ENCODE data around the gene KCNIP1.
A peak's percentile ranks its signal among the peaks of the same experiment; 100 is the strongest.

Gene KCNIP1

DNA sequence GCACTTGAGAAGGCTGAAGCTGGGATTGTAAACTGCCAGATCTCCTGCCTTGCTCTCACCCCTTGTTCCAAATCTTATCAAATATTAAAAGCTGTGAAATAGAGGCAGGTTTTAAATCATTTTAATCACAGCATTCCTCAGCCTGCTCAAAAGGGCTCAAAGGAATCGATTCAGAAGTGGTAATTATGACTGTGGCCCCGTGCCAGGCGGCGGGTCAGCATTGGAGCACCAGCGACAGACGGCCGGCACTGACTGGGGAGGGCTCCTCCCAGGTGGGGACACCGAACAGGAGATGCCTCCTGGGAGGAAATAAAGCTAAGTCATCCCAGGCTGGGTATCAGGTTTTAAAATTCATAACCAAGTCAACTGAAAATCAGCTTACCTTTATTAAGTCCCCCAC lies 66.7 kb downstream of the KCNIP1 start:
- Mint-ChIP-seq H3K27me3 (peaks cover 64% of the 10 kb centered on the region), H3K4me3 (no peak overlapping the region), H3K27ac (no peak overlapping the region), H3K36me3 (ENCODE audit: low read depth) (no peaks in the 10 kb centered on the region), H3K4me1 (peaks cover 22% of the 10 kb centered on the region), H3K9me3 (peaks cover 1% of the 10 kb centered on the region)
- no peak for ATAC-seq
- DNase-seq = no peak

DNA sequence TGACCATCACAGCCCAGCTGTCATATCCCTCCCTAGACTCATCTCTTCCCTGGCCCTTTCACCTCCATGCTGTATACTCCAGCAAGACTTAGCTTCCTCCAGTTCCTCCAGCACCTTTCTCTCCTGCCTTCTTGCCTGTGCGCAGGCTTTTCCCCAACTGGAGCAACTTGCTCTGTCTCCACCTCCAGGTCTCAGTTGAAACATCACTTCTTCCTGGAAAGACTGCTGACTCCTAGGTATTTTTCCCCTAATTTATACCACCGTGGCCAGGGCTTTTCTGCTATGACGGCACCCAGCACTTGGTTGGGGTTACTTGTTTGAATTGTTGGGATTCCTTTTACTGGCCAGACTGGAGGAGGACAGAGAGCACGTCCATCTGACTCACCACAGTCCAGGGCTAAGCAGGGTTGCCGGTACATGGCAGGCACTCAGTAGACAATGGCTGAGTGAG lies 67.5 kb downstream of the KCNIP1 start:
- Mint-ChIP-seq H3K27ac (no peak overlapping the region), H3K36me3 (ENCODE audit: low read depth) (no peaks in the 10 kb centered on the region), H3K4me1 (peaks cover 22% of the 10 kb centered on the region), H3K9me3 (peaks cover 7% of the 10 kb centered on the region), H3K27me3 (peaks cover 68% of the 10 kb centered on the region), H3K4me3 (no peak overlapping the region)
- ATAC-seq (no peak), DNase-seq (no peak)

DNA sequence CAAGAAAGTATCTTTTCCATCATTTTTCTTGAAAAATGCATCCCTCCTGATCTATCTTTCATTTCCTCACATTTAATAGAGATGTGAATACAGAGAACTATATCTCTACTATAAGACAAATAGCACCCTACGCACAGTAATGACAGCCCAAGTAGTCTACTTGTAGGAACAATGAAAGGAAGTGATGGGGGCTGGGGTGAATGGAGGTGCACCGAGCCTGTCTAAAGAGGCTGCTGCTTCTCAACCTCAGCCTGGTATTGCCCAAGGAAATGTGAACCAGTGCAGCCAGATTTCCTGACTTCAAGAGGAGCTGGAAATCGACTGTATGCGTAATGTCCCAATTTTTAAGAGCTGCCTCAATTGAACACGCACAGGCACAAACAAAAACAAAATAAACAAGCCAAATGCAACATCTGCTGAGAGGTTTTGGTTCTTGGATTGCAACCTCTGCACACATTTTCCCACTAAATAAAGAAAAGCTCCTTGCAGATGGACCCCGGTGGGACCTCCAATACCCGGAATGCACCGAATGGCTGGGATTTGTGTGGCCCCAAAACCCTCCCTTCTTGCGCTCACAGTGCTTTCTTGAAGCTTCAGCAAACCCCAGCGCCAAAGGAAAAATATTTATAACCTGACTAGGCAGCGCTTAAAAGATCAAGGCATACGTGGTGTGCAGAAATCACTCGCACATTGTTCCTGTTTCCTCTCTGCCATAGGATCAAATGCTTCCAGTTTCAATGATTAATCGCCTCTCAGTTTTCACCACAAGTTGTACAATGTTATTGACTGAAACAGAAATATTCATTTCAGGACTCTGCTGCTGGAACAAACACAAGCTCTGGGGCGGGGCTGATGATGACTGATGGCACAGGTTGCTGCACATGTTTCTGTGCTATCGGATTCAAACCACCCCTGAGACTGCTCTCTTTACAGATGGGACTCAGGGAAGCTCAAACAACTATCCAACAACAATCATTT lies 68.3 kb downstream of the KCNIP1 start:
- peak; percentile 97 for ATAC-seq
- Mint-ChIP-seq H3K9me3 (peaks cover 7% of the 10 kb centered on the region), H3K4me3 (no peak overlapping the region), H3K4me1 (peaks cover 22% of the 10 kb centered on the region), H3K36me3 (ENCODE audit: low read depth) (no peaks in the 10 kb centered on the region), H3K27me3 (peaks cover 69% of the 10 kb centered on the region), H3K27ac (peak overlapping the region; percentile 33)
- DNase-seq = peak; percentile 64

DNA sequence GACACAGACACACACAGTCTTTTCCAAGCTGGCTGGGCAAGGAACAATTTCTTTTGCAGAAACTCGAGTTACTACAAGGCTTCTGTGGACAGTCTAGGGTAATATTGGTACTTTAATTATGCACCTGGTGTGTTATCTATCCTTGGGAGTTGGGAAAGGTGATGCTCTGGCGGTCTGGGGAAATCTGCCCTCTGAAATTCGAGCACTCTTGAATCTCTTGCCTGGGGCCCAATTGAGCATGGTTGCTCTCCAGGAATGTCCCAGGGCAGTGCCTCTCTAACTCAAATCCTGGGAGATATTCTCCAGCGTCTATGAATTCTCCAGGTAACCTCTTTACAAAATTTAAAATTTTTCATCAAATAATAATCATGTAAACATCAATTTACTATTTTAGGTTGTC lies 69.3 kb downstream of the KCNIP1 start:
- Mint-ChIP-seq H3K4me1 (peaks cover 22% of the 10 kb centered on the region), H3K4me3 (no peak overlapping the region), H3K9me3 (peaks cover 7% of the 10 kb centered on the region), H3K27me3 (peaks cover 71% of the 10 kb centered on the region), H3K27ac (no peak overlapping the region), H3K36me3 (ENCODE audit: low read depth) (no peaks in the 10 kb centered on the region)
- ATAC-seq (no peak), DNase-seq (no peak)

DNA sequence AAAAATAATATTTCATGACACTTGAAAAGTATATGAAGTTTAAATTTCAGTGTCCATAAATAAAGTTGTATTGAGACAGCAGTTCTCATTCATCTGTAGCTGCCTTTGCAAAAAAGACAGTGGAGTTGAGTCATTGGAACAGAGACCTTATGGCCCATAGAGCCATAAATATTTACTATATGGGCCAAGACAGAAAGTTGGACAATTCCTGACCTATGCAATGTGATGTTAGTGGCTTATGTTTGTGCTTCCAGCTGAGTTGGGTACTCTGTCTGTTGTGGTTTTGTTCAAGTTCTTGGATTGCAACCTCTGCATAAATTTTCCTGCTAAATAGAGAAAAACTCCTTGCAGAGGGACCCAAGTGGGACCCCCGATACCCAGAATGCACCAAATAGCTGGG lies 69.8 kb downstream of the KCNIP1 start:
- Mint-ChIP-seq H3K27ac (no peak overlapping the region), H3K36me3 (ENCODE audit: low read depth) (no peaks in the 10 kb centered on the region), H3K4me1 (peaks cover 22% of the 10 kb centered on the region), H3K9me3 (peaks cover 9% of the 10 kb centered on the region), H3K4me3 (no peak overlapping the region), H3K27me3 (peaks cover 75% of the 10 kb centered on the region)
- DNase-seq (no peak), ATAC-seq (no peak)

DNA sequence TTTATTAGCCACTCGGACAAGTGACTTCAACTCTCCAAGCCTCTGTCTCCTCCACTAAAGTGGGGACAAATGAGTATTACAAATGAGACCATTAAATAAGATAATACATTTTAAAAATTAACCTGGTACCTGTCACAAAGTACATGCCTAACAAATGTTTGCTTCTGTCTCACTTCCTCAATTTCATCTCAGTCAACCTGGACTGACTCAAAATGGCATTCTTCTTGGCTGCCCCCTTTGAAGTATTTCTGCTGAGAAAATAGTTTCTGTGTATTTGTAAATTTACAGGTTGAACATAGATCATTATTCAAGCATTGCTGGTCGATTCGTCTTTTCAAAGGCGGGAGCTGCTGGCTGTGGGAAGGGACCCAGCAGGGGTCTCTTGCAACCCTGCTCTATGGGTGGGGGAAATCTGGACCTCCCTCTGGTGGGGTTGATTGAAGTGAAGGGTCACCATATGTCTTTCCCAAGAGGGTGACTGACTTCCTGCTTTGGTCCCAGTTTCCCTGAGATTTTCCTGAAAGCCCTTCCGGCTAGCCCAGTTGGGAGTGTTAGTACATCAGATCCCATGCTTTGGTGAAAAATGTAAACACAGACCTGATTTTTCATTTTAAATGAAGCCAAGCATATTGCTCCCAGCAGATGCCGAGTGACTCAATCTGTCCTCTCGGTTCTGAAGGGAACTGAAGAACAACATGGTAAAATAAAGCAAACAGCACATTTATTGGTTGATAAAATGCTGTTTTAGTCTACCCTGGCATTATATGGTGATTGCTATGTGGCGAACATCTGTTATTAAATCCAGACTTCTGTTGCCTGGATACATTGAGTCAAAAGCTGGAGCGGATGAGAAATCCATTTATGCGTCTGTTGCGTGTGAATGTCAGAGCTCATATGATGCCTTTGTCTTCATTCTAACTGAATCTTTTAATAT lies 73.0 kb downstream of the KCNIP1 start:
- H3K27me3 Mint-ChIP-seq = peaks cover 55% of the 10 kb centered on the region

DNA sequence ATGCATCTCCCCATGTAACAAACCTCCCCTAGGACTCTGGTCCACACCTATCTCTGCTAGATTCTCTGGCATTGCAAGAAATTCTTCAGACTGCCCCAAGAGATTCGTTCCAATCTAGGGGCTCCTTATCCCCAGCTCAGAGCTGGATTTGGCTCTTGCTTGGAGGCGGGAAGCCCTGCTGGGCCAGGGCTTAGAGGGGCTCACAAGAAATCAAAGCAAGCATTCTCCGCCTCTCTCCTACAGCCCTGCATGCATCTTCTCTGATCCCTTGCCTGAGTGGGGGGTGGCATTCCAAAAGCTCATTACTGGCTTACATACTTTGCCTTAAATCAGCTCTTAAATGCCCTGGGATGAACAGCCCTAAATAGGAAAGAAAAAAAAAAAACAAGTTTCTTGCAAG lies 75.8 kb downstream of the KCNIP1 start:
- Mint-ChIP-seq H3K9me3 (peaks cover 12% of the 10 kb centered on the region), H3K4me3 (no peak overlapping the region), H3K27ac (no peak overlapping the region), H3K4me1 (no peaks in the 10 kb centered on the region), H3K36me3 (ENCODE audit: low read depth) (no peaks in the 10 kb centered on the region), H3K27me3 (peaks cover 49% of the 10 kb centered on the region)
- ATAC-seq (no peak), DNase-seq (no peak)

More for the DNA sequence above, 73.0 kb downstream of the KCNIP1 start:
- peaks cover 12% of the 10 kb centered on the region for H3K9me3 Mint-ChIP-seq
- DNase-seq = no peak
- no peak overlapping the region for H3K4me3 Mint-ChIP-seq
- no peak overlapping the region for H3K27ac Mint-ChIP-seq
- no peak for ATAC-seq
- peaks cover 13% of the 10 kb centered on the region for H3K4me1 Mint-ChIP-seq
- H3K36me3 Mint-ChIP-seq (ENCODE audit: low read depth) = no peaks in the 10 kb centered on the region

DNA sequence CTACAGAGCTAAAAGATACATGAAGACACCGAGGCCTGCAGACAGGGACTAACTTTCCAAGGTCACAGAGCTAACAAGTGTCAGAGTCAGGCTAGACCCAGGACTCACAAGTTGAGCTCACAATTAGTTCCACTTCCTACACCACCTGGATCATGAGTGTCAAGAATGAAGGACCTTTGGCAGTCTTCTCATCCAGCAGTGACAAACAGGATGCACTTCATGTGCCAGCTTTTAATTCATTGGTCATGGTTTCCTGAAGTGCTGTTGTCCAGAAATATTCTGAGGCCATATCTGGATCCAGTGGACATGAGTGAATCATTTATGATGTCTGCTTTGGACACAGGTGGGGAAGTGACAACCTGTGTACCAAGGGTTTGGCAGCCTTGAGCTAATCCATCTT lies 77.4 kb downstream of the KCNIP1 start:
- H3K4me3 Mint-ChIP-seq = no peak overlapping the region
- peaks cover 38% of the 10 kb centered on the region for H3K27me3 Mint-ChIP-seq
- ATAC-seq (no peak), DNase-seq (no peak)
- H3K9me3 Mint-ChIP-seq = peaks cover 5% of the 10 kb centered on the region
- no peak overlapping the region for H3K27ac Mint-ChIP-seq
- H3K36me3 Mint-ChIP-seq (ENCODE audit: low read depth) = no peaks in the 10 kb centered on the region
- H3K4me1 Mint-ChIP-seq = no peaks in the 10 kb centered on the region

DNA sequence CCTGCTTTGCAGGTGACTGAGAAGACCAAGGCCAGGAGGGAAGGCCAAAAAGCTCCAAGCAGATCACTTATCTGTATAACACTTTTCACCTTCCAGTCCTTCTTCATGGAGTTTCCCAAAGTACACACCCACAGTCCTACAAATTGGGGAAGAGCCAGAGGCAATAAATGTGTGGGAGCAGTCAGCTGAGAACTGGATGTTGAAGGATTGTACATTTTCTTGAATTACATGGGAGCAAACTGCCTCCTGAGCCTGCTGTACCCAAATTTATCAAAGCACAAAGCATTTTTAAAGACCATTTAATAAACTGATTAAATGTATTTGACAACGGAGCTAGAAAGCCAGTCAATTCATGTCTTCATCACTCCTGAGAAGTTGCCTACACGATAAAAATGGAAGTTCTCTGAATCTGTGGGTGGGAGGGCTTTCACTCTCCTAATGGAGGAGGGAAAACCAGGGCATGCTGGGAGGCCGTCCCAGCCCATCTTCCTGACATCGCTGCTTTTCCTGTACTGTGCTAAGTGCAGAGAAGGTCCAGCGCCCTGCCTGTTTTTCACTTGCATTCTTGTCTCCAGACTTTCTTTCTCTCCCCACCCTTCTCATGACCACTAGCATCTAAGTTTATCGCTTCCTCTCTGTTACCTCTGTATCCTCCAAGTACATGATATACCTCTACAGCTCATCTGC lies 79.0 kb downstream of the KCNIP1 start:
- no peaks in the 10 kb centered on the region for H3K4me1 Mint-ChIP-seq
- peaks cover 33% of the 10 kb centered on the region for H3K27me3 Mint-ChIP-seq
- no peaks in the 10 kb centered on the region for H3K36me3 Mint-ChIP-seq (ENCODE audit: low read depth)
- DNase-seq = no peak
- H3K27ac Mint-ChIP-seq = no peak overlapping the region
- H3K9me3 Mint-ChIP-seq = peaks cover 5% of the 10 kb centered on the region
- no peak overlapping the region for H3K4me3 Mint-ChIP-seq
- ATAC-seq = no peak

DNA sequence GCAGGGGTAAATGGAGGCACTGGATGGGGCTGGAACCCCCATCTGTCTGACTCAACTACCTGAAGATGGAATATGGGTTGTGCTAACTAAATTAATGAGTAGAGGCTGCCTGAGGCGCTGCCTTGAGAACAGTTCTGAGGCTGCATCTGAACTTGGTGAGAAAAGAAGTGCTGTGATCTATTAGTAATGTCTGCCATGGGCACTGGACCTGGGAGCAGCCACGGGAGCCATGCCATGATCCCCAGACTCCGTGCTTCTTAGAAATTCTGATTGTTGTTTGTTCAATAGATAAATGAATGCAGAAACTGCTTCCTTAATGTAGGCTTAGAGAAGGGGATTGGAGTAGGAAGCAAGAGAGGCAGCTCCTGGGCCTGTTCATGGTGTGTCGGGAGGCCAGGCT lies 80.2 kb downstream of the KCNIP1 start:
- H3K27ac Mint-ChIP-seq = no peak overlapping the region
- peaks cover 22% of the 10 kb centered on the region for H3K27me3 Mint-ChIP-seq
- no peaks in the 10 kb centered on the region for H3K4me1 Mint-ChIP-seq
- no peaks in the 10 kb centered on the region for H3K36me3 Mint-ChIP-seq (ENCODE audit: low read depth)
- DNase-seq (no peak), ATAC-seq (no peak)
- H3K9me3 Mint-ChIP-seq = no peaks in the 10 kb centered on the region
- no peak overlapping the region for H3K4me3 Mint-ChIP-seq

DNA sequence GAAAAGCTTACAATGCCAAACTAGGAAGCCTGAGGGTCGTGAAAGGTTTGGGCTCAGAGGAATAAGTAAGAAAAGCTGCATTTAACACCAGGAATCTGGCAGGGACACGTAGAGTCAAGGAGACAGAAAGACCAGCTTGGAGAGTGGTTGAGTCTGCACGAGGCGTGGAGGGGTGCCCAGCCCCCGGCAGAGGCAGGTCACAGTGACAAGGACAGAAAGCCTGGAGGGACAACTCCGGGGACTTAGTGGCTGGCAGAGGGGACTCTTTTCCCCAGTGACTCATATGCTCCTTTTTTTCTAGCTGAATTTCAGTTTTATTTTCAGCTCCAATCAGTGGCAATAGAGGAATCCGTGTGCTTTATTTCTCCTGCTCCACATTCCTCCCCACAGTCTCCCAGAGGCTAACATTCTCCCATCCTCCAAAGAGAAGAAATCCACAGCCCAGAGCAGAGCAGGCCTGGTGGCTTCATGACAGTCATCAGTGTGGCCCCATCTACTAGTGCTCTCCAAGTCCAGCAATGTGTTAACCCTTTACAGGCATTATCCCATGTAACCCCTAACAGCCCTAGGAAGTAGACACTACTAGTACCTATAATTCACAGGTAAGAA lies 80.7 kb downstream of the KCNIP1 start:
- Mint-ChIP-seq H3K27me3 (peaks cover 22% of the 10 kb centered on the region), H3K9me3 (no peaks in the 10 kb centered on the region), H3K4me3 (no peak overlapping the region), H3K27ac (no peak overlapping the region), H3K36me3 (ENCODE audit: low read depth) (no peaks in the 10 kb centered on the region), H3K4me1 (no peaks in the 10 kb centered on the region)
- DNase-seq (no peak), ATAC-seq (no peak)

DNA sequence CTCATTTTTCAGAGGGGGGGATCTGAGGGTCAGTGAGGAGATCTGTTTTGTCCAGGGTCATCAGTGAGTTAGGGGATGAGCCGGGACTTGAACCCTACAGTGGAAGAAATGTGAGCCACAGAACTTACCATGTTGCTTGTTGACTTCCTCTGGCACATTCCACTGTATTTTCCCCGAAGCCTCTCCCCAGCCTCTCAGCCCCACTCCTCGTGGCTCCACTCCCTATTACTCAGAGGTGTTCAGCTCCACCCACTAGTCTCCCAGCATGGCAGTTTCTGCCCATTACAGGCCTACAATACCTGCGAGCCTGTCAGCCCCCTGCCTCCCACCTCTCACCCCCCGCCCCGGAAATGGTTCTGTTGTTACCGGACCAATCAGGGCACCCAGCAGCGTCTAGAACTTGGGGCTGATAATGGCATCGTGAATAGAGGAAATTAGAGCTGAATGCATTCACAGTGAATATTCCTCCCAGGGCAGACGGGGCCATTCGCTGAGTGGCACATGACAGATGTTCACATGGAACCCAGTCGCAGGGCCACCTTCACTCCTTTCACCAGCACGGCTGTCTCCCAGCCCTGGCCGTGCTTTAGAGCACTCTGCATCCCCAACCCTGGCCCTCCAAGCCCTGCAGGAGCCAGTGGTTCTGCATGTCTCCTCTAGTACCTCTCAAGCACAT lies 81.6 kb downstream of the KCNIP1 start:
- ATAC-seq (no peak), DNase-seq (no peak)
- Mint-ChIP-seq H3K4me3 (no peak overlapping the region), H3K36me3 (ENCODE audit: low read depth) (no peaks in the 10 kb centered on the region), H3K27me3 (peaks cover 21% of the 10 kb centered on the region), H3K4me1 (no peaks in the 10 kb centered on the region), H3K9me3 (no peaks in the 10 kb centered on the region), H3K27ac (no peak overlapping the region)

DNA sequence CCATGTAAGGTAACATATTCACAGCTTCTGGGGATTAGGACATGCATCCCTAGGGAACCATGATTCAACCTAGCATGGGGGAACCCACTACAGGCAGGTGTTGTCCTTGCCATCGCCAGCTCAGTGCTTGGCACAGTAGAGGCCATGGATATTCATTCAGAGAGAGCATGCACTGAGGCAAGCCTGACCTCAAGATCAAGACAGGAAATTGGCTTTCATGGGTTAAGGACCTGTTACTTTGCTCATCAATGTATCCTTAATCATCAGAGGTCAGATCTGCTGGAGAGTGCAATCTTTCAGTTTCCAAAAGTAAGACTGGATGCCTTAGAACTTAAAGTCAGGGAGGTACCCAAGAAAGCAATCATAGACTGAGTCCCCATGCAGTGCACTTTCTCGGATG lies 84.0 kb downstream of the KCNIP1 start:
- Mint-ChIP-seq H3K36me3 (ENCODE audit: low read depth) (no peaks in the 10 kb centered on the region), H3K27ac (no peak overlapping the region), H3K27me3 (peaks cover 31% of the 10 kb centered on the region), H3K9me3 (no peaks in the 10 kb centered on the region), H3K4me3 (no peak overlapping the region), H3K4me1 (no peaks in the 10 kb centered on the region)
- peak; percentile 31 for ATAC-seq
- DNase-seq = no peak
